Measurements from ENCODE around the gene C1GALT1.
"Not testable (repeated sequence)": the region's sequence is repeated elsewhere in the genome, so short reads cannot be mapped to it uniquely, and the experiment has no call there.

C1GALT1 gene

GRCh38 chr7:7173956-7174632 lies 8.2 kb upstream of the C1GALT1 start:
- DNase-seq = no peak

DNA sequence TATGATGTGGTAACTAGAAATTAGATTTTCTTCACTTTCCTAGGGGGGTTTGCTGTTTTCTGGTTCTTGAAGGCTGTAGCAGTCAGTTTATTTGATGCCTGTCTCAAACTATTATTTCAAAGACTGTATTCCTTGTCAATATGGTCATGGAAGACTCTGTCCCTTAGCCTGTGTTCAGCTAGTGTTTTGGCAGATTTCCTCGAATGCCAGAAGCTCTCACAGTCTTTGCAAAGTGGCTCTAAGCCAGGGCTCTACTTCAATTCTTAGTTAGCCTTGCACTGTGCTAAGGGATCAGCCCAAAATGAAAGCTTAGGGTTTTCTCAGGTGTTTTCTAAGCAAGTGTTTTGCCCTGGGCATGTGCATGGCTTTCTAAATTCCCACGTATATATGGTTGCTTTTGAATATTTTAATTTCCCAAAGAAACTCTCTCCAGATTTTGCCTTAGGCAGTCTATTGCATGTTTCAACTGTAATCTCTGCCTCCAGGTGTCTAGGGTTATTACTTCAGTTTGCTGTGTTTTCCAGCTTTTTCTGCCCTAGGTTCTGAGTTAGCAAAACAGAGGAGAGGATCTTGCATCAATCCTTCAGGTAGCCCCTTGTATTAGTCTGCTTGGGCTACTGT lies 7.2 kb upstream of the C1GALT1 start:
- no peak for DNase-seq

- DNase-seq = no peak
Measured at GRCh38 chr7:7176406-7177043, 5.8 kb upstream of the C1GALT1 start.

- no peak for DNase-seq
Measured at GRCh38 chr7:7177044-7177517, 5.3 kb upstream of the C1GALT1 start.

DNA sequence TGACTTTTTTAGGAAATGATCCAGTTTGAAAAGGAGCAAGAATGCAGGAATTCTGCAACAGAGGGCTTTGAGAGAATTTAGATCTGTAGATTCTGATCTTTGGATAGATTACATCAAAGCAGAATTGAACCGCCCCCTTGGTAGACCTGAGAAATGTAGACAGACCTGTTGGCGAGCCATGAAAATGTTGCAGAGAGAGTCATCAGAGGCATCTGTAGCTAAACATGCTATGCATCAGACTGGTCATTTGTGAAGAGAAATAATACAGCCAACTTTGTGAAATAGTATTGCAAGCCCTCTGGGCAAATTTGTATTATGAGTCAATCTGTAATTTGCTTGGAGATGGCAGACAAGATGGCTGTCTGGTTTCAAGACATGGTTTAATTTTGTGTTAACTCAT lies 4.3 kb upstream of the C1GALT1 start:
- no peak for DNase-seq

DNA sequence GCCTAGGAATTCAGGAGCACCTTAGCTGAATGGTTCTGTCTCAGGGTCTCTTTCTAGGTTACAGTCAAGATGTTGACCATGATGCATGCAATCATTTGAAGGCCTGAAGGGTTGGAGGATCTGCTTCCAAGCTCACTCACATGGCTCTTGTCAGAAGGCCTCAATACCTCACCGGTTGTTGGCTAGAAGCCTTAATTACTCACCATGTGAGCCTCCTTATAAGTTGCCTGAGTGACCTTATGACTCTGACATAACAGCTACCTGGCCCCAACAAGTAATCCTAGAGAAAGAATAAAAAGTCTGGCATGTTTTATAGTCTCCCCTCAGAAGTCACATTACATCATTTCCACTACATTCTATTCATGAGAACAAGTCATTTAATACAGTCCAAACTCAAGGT lies 3.4 kb upstream of the C1GALT1 start:
- DNase-seq = no peak

DNA sequence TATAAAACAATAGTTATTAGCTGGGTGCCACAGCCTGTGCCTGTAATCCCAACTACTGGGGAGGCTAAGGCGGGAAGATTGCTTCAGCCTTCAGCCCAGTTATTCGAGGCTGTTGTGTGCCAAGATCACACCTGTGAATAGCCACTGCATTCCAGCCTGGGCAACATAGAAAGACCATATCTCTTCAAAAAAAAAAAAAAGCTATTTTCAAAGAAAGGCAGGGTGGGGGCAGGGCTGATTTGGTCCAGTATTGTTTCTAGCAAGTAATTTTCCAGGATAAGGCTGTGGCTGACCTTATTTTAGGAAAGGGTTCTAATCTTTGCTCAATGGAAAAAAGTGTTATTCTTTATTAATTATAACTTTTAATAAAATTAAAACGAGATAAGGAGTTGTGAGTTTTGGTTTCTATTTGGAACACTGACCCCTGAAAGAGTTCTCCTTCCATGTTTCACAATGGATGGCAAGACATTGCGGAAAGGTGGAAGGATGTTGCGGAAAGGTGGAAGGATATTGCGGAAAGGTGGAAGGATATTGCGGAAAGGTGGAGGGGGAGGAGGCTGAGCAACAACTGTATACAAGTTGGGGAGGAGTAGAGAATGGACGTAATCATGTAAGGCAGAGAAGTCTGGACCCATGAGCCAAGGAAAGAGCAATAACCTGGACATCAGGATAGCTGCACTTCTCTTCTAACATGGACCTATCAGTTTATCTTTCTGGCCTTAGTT lies 1.5 kb upstream of the C1GALT1 start:
- no peak for DNase-seq

DNA sequence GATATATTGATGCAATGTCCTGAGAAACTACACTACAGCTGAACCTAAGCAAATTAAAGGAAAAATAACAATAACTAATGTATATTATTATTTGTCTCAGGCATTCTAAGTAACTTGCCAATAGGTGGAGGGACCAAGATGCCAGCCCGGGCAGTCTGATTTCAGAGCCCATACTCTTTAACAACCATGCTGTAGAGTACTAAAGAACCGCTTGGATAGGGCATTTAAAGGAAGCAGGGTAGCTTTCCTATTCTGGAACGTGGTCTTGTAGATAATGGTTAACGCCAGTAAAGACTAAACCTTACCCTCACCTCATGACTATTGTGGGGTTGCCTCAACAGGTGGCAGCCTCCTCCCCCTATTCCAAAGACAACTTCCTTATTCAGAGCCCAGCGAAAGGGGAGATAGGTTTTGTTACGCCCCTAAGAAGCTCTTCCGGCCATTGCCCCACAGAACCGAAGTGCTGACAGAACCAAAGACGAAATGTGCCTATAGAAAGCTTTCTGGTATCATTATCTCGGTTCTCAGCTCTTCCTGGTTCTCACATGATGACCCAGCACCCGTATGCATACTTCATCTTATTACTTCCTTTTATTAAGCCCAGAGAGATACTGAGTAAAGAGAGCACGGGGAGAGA lies 707 bp upstream of the C1GALT1 start:
- DNase-seq = peak; percentile 25

- DNase-seq = peak; percentile 29
Measured at GRCh38 chr7:7183061-7183837, 905 bp downstream of the C1GALT1 start.

GRCh38 chr7:7183838-7184463 lies 1.6 kb downstream of the C1GALT1 start:
- DNase-seq = no peak

DNA sequence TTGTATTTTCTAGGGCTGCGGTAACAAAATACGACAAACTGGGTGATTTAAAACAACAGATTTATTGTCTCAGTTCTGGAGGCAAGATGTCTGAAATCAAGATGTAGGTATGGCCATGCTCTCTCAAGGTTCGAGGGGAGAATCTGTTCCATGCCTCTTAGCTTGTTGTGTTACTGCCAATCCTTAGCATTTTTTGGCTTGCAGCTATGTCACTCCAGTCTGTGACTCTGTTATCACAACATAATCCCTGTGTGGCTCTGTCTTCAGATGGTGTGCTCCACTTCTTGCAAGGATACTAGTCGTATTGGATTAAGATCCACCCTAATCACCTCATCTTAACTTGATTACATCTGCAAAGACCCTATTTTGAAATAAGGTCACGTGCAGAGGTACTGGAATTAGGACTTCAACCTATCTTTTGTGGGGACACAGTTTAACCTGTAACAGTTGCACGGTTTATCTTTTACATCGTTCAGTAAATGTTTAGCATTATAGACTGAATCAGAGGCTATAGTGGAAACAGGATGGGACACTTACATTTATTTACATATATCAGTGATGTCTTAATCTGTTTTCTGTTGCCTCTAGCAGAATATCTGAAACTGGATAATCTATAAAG lies 3.1 kb downstream of the C1GALT1 start:
- no peak for DNase-seq

- DNase-seq = no peak
Measured at GRCh38 chr7:7188091-7188490, 5.7 kb downstream of the C1GALT1 start.

DNA sequence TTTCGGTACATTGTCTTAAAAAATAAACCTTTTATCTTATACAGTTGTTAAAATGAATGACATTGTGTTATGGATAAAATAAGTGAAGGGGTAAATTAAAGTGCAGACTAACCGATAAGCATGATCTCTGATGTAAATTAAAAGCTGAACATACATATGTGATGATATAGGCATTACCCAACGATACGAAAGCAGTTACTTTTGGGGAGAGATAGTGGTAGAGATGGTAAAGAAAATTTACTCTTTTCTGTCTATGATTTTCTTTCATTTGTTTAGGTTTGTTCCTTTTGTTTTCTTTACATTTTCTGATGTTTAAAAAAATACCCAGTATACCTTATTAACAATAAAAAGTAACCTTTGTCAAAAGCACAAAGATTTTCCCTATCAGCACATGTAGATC lies 6.4 kb downstream of the C1GALT1 start:
- DNase-seq = no peak

DNA sequence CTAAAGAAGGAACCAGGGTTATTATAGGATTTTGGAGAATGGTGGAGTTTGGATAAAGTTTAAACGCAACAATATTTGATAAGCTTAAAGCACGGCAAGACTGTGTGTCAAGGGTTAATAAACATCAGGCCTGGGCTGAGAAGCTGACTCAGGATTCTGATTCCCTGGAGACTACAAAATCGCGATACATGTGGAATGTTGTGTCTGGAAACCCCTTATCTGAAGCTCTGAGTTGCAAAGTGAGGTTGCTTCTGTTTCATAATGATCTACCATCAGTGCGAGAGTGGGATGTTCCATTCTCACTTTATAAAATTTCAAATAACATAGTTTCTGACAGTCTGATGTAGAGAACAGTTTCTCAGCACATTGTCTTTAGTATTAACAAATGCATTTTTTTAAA lies 7.8 kb downstream of the C1GALT1 start:
- no peak for DNase-seq

GRCh38 chr7:7191137-7191536 lies 8.8 kb downstream of the C1GALT1 start:
- DNase-seq = no peak

DNA sequence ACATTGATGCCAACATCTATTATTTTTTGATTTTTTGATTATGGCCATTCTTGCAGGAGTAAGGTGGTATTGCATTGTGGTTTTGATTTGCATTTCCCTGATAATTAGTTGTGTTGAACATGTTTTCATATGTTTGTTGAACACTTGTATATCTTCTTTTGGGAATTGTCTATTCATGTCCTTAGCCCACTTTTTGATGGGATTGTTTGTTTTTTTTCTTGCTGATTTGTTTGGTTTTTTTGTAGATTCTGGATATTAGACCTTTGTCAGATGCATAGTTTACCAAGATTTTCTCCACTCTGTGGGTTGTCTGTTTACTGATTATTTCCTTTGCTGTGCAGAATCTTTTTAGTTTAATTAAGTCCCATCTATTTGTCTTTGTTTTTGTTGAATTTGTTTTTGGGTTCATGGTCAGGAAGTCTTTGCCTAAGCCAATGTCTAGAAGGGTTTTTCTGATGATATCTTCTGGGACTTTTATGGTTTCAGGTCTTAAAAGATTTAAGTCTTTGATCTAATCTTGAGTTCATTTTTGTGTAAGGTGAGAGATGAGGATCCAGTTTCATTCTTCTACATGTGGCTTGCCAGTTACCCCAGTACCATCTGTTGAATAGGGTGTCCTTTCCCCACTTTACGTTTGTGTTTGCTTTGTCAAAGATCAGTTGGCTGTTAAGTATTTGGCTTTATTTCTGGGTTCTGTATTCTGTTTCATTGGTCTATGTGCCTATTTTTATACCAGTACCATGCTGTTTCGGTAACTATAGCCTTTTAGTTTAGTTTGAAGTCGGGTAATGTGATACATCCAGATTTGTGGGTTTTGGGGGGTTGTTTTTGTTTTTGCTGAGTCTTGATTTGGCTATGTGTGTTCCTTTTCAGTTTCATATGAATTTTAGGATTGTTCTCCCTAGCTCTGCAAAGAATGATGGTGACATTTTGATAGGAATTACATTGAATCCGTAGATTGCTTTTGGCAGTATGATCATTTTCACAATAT lies 10.7 kb downstream of the C1GALT1 start:
- DNase-seq = not testable (repeated sequence)

GRCh38 chr7:7199592-7199991 lies 17.2 kb downstream of the C1GALT1 start:
- DNase-seq = not testable (repeated sequence)

GRCh38 chr7:7200255-7200654 lies 17.9 kb downstream of the C1GALT1 start:
- not testable (repeated sequence) for DNase-seq

GRCh38 chr7:7201578-7202374 lies 19.4 kb downstream of the C1GALT1 start:
- no peak for DNase-seq
